SU-DHL-6 (cell line): ENCODE data around the gene ITPR1.

Source experiments
- H2AFZ ChIP-seq: fragments of 200-600 bp; sonication (generic); 2 replicates; pipeline ENCODE4 v1.6.1; 2014; ENCODE audit warnings: low read depth, mild to moderate bottlenecking, moderate library complexity, mixed read lengths, antibody characterized with exemption, low read length; ENCODE audit not compliant: severe bottlenecking
- H3F3A ChIP-seq: fragments of 200-600 bp; shearing (Covaris generic); 2 replicates; pipeline ENCODE4 v1.6.0; 2016; ENCODE audit warnings: antibody characterized with exemption, mild to moderate bottlenecking; ENCODE audit not compliant: insufficient read depth
- H3K27ac ChIP-seq: fragments of 200-600 bp; sonication (generic); 2 replicates; pipeline ENCODE4 v1.5.1; 2016; ENCODE audit warnings: low read depth, mild to moderate bottlenecking, low read length, moderate library complexity, mixed read lengths
- H3K27me3 ChIP-seq: fragments of 200-600 bp; sonication (generic), shearing (Covaris generic); 2 replicates; pipeline ENCODE4 v1.6.0; 2014; ENCODE audit warnings: mild to moderate bottlenecking, low read length
- H3K36me3 ChIP-seq: fragments of 200-600 bp; sonication (generic); 2 replicates; pipeline ENCODE4 v1.6.1; 2014; ENCODE audit warnings: mild to moderate bottlenecking, low read length, mixed read lengths
- H3K4me2 ChIP-seq: fragments of 300-600, 200-600 bp; shearing (Covaris generic), sonication (generic); 2 replicates; pipeline ENCODE4 v1.6.0; 2014; ENCODE audit warnings: low read length, low read depth, mild to moderate bottlenecking; ENCODE audit not compliant: poor library complexity, severe bottlenecking
- H3K4me3 ChIP-seq: fragments of 200-600 bp; sonication (generic); 2 replicates; pipeline ENCODE4 v1.5.1; 2014; ENCODE audit warnings: antibody characterized with exemption, low read length, mild to moderate bottlenecking, mixed read lengths; ENCODE audit not compliant: insufficient read depth, poor library complexity, severe bottlenecking
- H3K79me2 ChIP-seq: fragments of 200-600 bp; sonication (generic); 2 replicates; pipeline ENCODE4 v1.6.1; 2014; ENCODE audit warnings: mild to moderate bottlenecking, low read length, moderate library complexity; ENCODE audit not compliant: insufficient read depth
- H3K9ac ChIP-seq: fragments of 200-600 bp; sonication (generic); 2 replicates; pipeline ENCODE4 v1.7.0; 2014; ENCODE audit warnings: mild to moderate bottlenecking, low read length
- H3K9me2 ChIP-seq: fragments of 200-600 bp; sonication (generic); replicated peaks from 2 replicates; pipeline ENCODE4 v1.6.1; 2014; ENCODE audit warnings: low read length; ENCODE audit not compliant: insufficient read depth
- H3K9me3 ChIP-seq: fragments of 200-600 bp; sonication (generic); 2 replicates; pipeline ENCODE4 v1.6.1; 2014; ENCODE audit warnings: low read length, mixed read lengths; ENCODE audit not compliant: insufficient read depth
- H4K20me1 ChIP-seq: fragments of 200-600 bp; sonication (generic); 2 replicates; pipeline ENCODE4 v1.6.1; 2014; ENCODE audit warnings: low read depth, mild to moderate bottlenecking, antibody characterized with exemption, low read length, moderate library complexity, mixed read lengths
- CTCF ChIP-seq: fragments of 200-600 bp; sonication (generic); IDR thresholded peaks from one replicate; pipeline ENCODE4 v1.5.1; 2017; ENCODE audit warnings: antibody characterized with exemption, mild to moderate bottlenecking, low read length, moderate library complexity; ENCODE audit not compliant: insufficient read depth, poor library complexity, severe bottlenecking
- EZH2phosphoT487 ChIP-seq: fragments of 200-600 bp; sonication (generic), shearing (Covaris generic); conservative IDR thresholded peaks from 2 replicates; pipeline ENCODE4 v1.6.1; 2018; ENCODE audit warnings: mild to moderate bottlenecking, antibody characterized with exemption, low read length, moderate library complexity, mixed read lengths

Gene ITPR1

DNA sequence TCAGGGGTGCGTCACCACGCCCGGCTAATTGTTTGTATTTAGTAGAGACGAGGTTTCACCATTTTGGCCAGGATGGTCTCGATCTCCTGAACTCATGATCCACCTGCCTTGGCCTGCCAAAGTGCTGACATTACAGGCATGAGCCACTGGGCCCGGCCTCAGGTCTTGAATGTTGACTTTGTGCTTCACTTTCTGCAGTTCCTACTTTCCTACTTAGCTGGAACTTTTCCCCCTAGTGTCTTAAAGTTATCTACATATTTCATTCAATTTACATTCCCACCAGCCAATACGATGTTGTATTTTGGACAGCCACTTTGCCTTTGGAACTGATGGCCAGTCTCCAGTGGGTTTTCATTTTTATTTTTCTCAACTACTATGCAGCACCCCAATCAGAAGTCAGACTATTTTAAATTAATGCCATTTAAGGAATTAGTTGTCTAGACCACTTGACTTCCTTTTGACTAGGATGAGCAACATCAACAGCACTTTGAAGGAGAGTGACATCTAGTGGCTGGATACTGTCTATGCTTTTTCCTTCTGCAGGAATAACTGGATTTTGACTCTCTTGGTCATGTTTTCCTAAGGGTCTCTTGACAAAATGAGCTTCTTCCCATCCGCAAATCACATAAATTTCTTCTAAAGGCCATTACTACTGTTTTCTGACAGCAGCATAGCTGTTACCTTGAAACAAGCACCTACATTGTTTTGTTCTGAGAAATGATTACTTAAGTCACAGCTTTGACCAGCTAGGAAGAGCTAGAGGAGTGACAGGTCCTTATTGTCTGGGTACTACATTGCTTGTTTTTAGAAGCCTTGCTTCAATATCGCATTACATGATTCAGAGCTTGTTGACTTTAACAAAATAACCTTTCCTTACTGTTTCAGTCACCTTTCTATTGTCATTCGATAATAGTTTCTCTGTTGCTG lies 140.2 kb downstream of the ITPR1 start:
- TF ChIP-seq EZH2phosphoT487 (no peak), CTCF (peak; percentile 83)
- H2AFZ ChIP-seq = no peak overlapping the region

GRCh38 chr3:4634894-4635293 lies 141.7 kb downstream of the ITPR1 start:
- H3K9me2 ChIP-seq = no peaks in the 10 kb centered on the region
- H3K27me3 ChIP-seq = no peaks in the 10 kb centered on the region
- H3K9me3 ChIP-seq = no peaks in the 10 kb centered on the region
- H3K4me3 ChIP-seq = no peak overlapping the region
- no peak overlapping the region for H3K4me2 ChIP-seq
- no peaks in the 10 kb centered on the region for H3K36me3 ChIP-seq
- TF ChIP-seq CTCF = no peak
- no peak overlapping the region for H3K9ac ChIP-seq
- H3K27ac ChIP-seq = no peak overlapping the region
- no peaks in the 10 kb centered on the region for H3F3A ChIP-seq
- no peak overlapping the region for H2AFZ ChIP-seq
- H3K79me2 ChIP-seq = no peaks in the 10 kb centered on the region
- no peaks in the 10 kb centered on the region for H4K20me1 ChIP-seq

More for the DNA sequence above, 140.2 kb downstream of the ITPR1 start:
- Histone ChIP-seq H3K4me3 (no peak overlapping the region), H3K27me3 (no peaks in the 10 kb centered on the region), H3K36me3 (no peaks in the 10 kb centered on the region), H3K4me2 (no peak overlapping the region), H3K27ac (no peak overlapping the region), H4K20me1 (no peaks in the 10 kb centered on the region), H3K9me2 (no peaks in the 10 kb centered on the region), H3F3A (no peaks in the 10 kb centered on the region), H3K79me2 (no peaks in the 10 kb centered on the region), H3K9ac (no peak overlapping the region), H3K9me3 (no peaks in the 10 kb centered on the region)

- H3K36me3 ChIP-seq = no peaks in the 10 kb centered on the region
- no peak overlapping the region for H3K9ac ChIP-seq
- no peaks in the 10 kb centered on the region for H3K27me3 ChIP-seq
- H3K27ac ChIP-seq = no peak overlapping the region
- H3K4me3 ChIP-seq = no peak overlapping the region
- H4K20me1 ChIP-seq = no peaks in the 10 kb centered on the region
- no peaks in the 10 kb centered on the region for H3K79me2 ChIP-seq
- no peaks in the 10 kb centered on the region for H3F3A ChIP-seq
- H3K9me3 ChIP-seq = no peaks in the 10 kb centered on the region
- TF ChIP-seq CTCF (no peak), EZH2phosphoT487 (no peak)
- H2AFZ ChIP-seq = no peak overlapping the region
- H3K4me2 ChIP-seq = no peak overlapping the region
- H3K9me2 ChIP-seq = no peaks in the 10 kb centered on the region
Observed at GRCh38 chr3:4637265-4637664, 144.1 kb downstream of the ITPR1 start.
